NB4 (cell line): ENCODE measurements around the gene PARP1.

Experiments used
- CTCF ChIP-seq: IDR thresholded peaks from one replicate; pipeline ENCODE4 v1.5.1; 2012; ENCODE audit warnings: low read depth, low read length
- MAX ChIP-seq: IDR thresholded peaks from 2 replicates; pipeline ENCODE4 v1.6.1; 2011; ENCODE audit warnings: low read depth, low read length
- MYC ChIP-seq: IDR thresholded peaks from 2 replicates; pipeline ENCODE4 v1.6.1; 2011; ENCODE audit warnings: low read depth, low read length
- POLR2A ChIP-seq: IDR thresholded peaks from 2 replicates; pipeline ENCODE4 v1.6.1; 2011; ENCODE audit warnings: mild to moderate bottlenecking; ENCODE audit not compliant: insufficient read length; ENCODE audit errors: extremely low read depth

- TF ChIP-seq MYC (no peak), POLR2A (no peak), CTCF (no peak), MAX (no peak)
These were observed 25.4 kb upstream of the PARP1 start for GRCh38 chr1:226433341-226433720.
